ENCODE results near the gene CD93. TPM values are rescaled to one million over a fixed set of nuclear protein-coding genes. Genes with fewer than 3 reads are reported as not detected.

CD93 gene
- total and polyA plus RNA-seq, 2 of the 8 experiments (the other 6 are each of a cell fraction or from before 2014, with no cell fraction given) = under 0.01 to 0.07 TPM

DNA sequence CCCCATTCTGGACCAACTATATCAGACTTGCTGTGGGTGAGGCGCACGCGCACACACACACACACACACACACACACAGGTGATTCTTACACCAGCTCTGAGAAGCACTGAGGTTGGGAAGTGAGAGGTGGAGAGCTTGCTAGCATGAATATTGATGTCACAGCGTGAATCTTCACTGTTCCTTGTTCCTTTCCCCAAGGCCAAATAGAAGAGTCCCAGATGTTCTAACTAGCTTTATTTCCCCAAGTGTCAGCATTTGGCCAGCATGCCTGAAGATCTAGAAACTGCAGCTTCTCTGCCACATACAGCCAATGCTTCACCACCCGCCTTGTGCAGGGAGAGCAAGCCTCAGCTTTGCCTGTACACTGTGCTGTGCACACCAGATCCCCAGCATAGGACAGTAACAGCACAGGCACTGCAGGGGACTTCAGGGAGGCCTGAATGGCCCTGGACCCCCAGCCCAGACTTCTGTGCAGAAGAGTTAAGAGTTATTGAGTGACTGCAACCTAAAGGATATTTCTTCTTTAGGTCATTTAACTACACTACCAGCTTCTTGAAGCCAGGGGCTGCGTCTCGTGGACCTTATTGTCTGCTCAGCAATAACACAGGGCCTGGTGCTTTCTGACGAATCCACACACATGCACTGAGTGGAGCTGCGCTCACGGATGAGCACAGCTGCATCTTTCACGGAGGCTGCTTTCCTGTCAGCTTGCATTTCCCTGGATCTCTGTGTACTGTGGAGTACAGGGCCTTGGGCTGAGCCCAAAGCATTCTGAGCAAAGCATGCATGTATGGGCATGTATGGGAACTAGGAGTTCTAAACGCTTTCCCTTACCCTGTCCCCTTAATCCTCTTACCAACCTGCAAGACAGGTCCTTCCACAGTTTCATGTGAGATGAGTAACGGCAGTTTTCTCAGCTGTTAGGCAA lies 13.9 kb upstream of the CD93 start:
- WGBS, 2 experiments (ENCODE audit: extremely low coverage in 1 of 2, insufficient coverage in 1 of 2, insufficient read length in 1 of 2, insufficient replicate concordance in 2 of 2, low coverage in 1 of 2, low lambda C conversion rate in 2 of 2, missing lambda C conversion rate in 1 of 2) = 91% methylated on average over 13 of the region's 13 CpGs; no CpG with 5 or more reads in 1 of the 2 experiments
- no peak overlapping the region for H3K27ac ChIP-seq (ENCODE audit: low read depth, low read length)
- TF ChIP-seq SUZ12 (IDR thresholded peaks at IDR 0.05; ENCODE audit: low read length) (no peak), CHD1 (IDR thresholded peaks at IDR 0.05; ENCODE audit: low read depth, low read length) (no peak), HDAC2 (IDR thresholded peaks at IDR 0.05; ENCODE audit: borderline replicate concordance in 1 of 2, low read depth in 2 of 2, low read length in 2 of 2) (no peak), YY1 (IDR thresholded peaks at IDR 0.05; ENCODE audit: low read depth, low read length) (no peak), JUN (IDR thresholded peaks at IDR 0.05; ENCODE audit: low read depth, low read length) (no peak), BACH1 (IDR thresholded peaks at IDR 0.05; ENCODE audit: low read length) (no peak), RBBP5 (IDR thresholded peaks at IDR 0.05; ENCODE audit: borderline replicate concordance, low read depth, low read length) (no peak), SAP30 (IDR thresholded peaks at IDR 0.05; ENCODE audit: insufficient read depth, insufficient replicate concordance, low read length) (no peak), CREB1 (IDR thresholded peaks at IDR 0.05) (no peak), BRCA1 (IDR thresholded peaks at IDR 0.05; ENCODE audit: low read depth, low read length) (no peak), CBX8 (IDR thresholded peaks at IDR 0.05; ENCODE audit: borderline replicate concordance, low read depth, low read length) (no peak)
- TF ChIP-seq, protein P1, sequence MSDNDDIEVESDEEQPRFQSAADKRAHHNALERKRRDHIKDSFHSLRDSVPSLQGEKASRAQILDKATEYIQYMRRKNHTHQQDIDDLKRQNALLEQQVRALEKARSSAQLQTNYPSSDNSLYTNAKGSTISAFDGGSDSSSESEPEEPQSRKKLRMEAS (IDR thresholded peaks at IDR 0.05) = no peak

More for the DNA sequence above, 13.9 kb upstream of the CD93 start:
- FAIRE-seq (no peak), DNase-seq (ENCODE audit: low read depth in 1 of 2, low spot score in 2 of 2) (no peak)
- H2BK120ac ChIP-seq (replicated peaks; ENCODE audit: low read depth, low read length) = no peak overlapping the region
- no peak overlapping the region for H2BK15ac ChIP-seq (ENCODE audit: low read length)
- no peak overlapping the region for H3K56ac ChIP-seq (replicated peaks; ENCODE audit: insufficient read length, low read depth, low read length)
- H2BK12ac ChIP-seq (ENCODE audit: low read depth, low read length) = no peak overlapping the region
- H3K4me2 ChIP-seq (ENCODE audit: insufficient read depth in 1 of 2, low read depth in 2 of 2, low read length in 2 of 2) = no peak overlapping the region
- H2AK5ac ChIP-seq (ENCODE audit: low read depth, low read length) = no peak overlapping the region
- no peaks in the 10 kb centered on the region for H3K9me3 ChIP-seq (ENCODE audit: insufficient read depth in 2 of 2, low read depth in 1 of 2, low read length in 1 of 2)
- H3K79me1 ChIP-seq (ENCODE audit: low read depth, low read length) = no peaks in the 10 kb centered on the region
- no peak overlapping the region for H3K18ac ChIP-seq (ENCODE audit: extremely low read depth, low read length)
- CTCF ChIA-PET (ENCODE audit: partially characterized antibody) = interaction anchor here (0.6 to 2.9 kb wide), 11 partner anchors 9 to 485 kb away, joined by 3 to 14 read pairs (median 4); no protein-coding TSS in a partner anchor
- no peak overlapping the region; a peak in 2 of 8 replicates for H3K4me3 ChIP-seq (ENCODE audit: extremely low read depth in 1 of 4, insufficient read depth in 2 of 4, low read depth in 3 of 4, low read length in 4 of 4)
- no peak overlapping the region for H3K23ac ChIP-seq (ENCODE audit: insufficient read length)
- H3K79me2 ChIP-seq (ENCODE audit: control insufficient read depth in 1 of 2, insufficient read depth in 2 of 2, low read length in 2 of 2) = no peaks in the 10 kb centered on the region
- no peaks in the 10 kb centered on the region for H3K23me2 ChIP-seq (ENCODE audit: low read depth, low read length)
- no peaks in the 10 kb centered on the region for H3K4me1 ChIP-seq (replicated peaks in 1 of 4; ENCODE audit: control insufficient read depth in 3 of 4, insufficient read depth in 4 of 4, low read length in 3 of 4)
- H2BK20ac ChIP-seq (ENCODE audit: low read length) = no peak overlapping the region
- H3K36me3 ChIP-seq (ENCODE audit: control insufficient read depth in 2 of 4, insufficient read depth in 4 of 4, low read length in 3 of 4) = no peaks in the 10 kb centered on the region
- H4K8ac ChIP-seq (ENCODE audit: extremely low read depth, insufficient read depth, low read length) = no peak overlapping the region
- H4K20me1 ChIP-seq (replicated peaks in 1 of 2; ENCODE audit: control insufficient read depth in 1 of 2, insufficient read depth in 2 of 2, low read length in 2 of 2) = no peaks in the 10 kb centered on the region
- H2AFZ ChIP-seq (ENCODE audit: low read length) = 0 out of 2 replicates have a peak overlapping the region, but pooled peaks have one; percentile 49
- POLR2A ChIA-PET (ENCODE audit: partially characterized antibody) = interaction anchor here (0.6 kb wide), 1 partner anchor 8 kb away, joined by 3 read pairs; no protein-coding TSS in a partner anchor
- no peak overlapping the region for H3K4ac ChIP-seq (replicated peaks; ENCODE audit: insufficient read length, low read depth, low read length)
- H2BK5ac ChIP-seq (ENCODE audit: low read depth, low read length) = no peak overlapping the region; the same call in 1 of the 2 replicates
- no peak overlapping the region for H4K5ac ChIP-seq (ENCODE audit: insufficient read length, low read depth, low read length)
- no peak overlapping the region for H3K9ac ChIP-seq (replicated peaks in 1 of 4; ENCODE audit: extremely low read depth in 1 of 4, low read depth in 3 of 4, low read length in 3 of 4)
- H4K91ac ChIP-seq (replicated peaks; ENCODE audit: insufficient read length, low read length) = no peak overlapping the region
- H3K27me3 ChIP-seq (replicated peaks in 1 of 4; ENCODE audit: control insufficient read depth in 3 of 4, extremely low read depth in 1 of 4, insufficient read depth in 3 of 4, low read length in 3 of 4) = no peaks in the 10 kb centered on the region
- H3K14ac ChIP-seq (ENCODE audit: insufficient read length) = no peak overlapping the region

All from H1 (cell line).